ENCODE measurements around the gene MYH11.

MYH11 gene

DNA sequence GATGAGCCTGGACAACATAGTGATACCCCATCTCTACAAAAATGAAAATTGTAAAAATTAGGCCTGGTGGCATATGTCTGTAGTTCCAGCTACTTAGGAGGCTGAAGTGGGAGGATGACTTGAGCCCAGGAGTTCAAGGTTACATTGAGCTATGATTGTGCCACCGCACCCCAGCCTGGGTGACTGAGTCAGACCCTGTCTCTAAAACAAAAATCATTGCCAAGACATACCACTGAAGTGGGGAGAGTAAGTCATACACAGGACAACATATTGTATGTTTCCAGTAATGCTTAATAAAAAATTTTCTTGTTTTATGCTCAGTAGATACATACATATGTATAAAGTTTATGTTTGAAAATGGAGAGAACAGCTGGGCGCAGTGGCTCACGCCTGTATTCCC lies 167.5 kb downstream of the MYH11 start:
- DNase-seq (ENCODE audit: low read depth) = peak; percentile 36
- H3K4me3 ChIP-seq (ENCODE audit: control insufficient read depth, low read depth, low read length) = no peak overlapping the region
- no peak for TF ChIP-seq CTCF (conservative IDR thresholded peaks at IDR 0.05; ENCODE audit: control insufficient read depth, insufficient read depth, low read depth, low read length)

DNA sequence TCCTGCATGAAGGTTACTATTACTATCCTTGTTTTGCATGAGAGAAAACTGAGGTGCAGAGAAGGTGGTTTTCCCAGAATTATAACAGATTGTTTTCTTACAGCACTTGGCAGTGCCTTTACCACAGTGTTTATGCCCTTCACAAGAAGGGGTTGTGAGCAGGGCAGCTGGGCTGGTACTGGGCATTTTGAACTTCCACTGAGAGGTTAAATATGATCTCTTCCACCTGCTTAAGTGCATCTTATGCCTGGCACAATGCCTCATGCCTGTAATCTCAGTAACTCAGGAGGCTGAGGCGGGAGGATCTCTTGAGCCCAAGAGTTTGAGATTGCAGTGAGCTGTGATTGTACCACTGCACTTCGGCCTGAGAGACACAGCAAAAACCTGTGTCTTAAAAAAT lies 170.5 kb downstream of the MYH11 start:
- no peak for DNase-seq (ENCODE audit: low read depth)

GRCh38 chr16:15682105-15682570 lies 174.7 kb downstream of the MYH11 start:
- peak; percentile 84 for DNase-seq (ENCODE audit: low read depth)
- TF ChIP-seq CTCF (conservative IDR thresholded peaks at IDR 0.05; ENCODE audit: control insufficient read depth, insufficient read depth, low read depth, low read length) = peak; percentile 69
- H3K4me3 ChIP-seq (ENCODE audit: control insufficient read depth, low read depth, low read length) = no peak overlapping the region

More for the DNA sequence above, 170.5 kb downstream of the MYH11 start:
- H3K4me3 ChIP-seq (ENCODE audit: control insufficient read depth, low read depth, low read length) = no peak overlapping the region
- TF ChIP-seq CTCF (conservative IDR thresholded peaks at IDR 0.05; ENCODE audit: control insufficient read depth, insufficient read depth, low read depth, low read length) = no peak

DNA sequence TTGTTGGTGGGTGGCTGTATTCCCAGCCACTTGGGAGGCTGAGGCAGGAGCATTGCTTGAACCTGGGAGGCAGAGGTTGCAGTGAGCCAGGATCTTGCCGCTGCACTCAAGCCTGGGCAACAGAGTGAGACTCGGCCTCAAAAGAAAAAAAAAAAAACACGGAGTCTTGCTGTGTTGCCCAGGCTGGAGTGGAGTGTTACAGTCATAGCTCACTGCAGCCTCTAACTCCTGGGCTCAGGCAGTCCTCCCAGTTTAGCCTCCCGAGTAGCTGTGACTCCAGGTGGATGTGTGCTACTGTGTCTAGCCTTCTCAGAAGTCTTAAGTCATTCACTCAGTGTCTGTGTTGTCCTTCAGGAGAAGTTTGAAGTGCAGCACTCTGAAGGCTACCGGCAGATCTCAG lies 179.4 kb downstream of the MYH11 start:
- no peak for TF ChIP-seq CTCF (conservative IDR thresholded peaks at IDR 0.05; ENCODE audit: control insufficient read depth, insufficient read depth, low read depth, low read length)
- DNase-seq (ENCODE audit: low read depth) = no peak
- H3K4me3 ChIP-seq (ENCODE audit: control insufficient read depth, low read depth, low read length) = no peak overlapping the region

GRCh38 chr16:15676506-15676905 lies 180.3 kb downstream of the MYH11 start:
- H3K4me3 ChIP-seq (ENCODE audit: control insufficient read depth, low read depth, low read length) = no peak overlapping the region
- no peak for TF ChIP-seq CTCF (conservative IDR thresholded peaks at IDR 0.05; ENCODE audit: control insufficient read depth, insufficient read depth, low read depth, low read length)
- no peak for DNase-seq (ENCODE audit: low read depth)

DNA sequence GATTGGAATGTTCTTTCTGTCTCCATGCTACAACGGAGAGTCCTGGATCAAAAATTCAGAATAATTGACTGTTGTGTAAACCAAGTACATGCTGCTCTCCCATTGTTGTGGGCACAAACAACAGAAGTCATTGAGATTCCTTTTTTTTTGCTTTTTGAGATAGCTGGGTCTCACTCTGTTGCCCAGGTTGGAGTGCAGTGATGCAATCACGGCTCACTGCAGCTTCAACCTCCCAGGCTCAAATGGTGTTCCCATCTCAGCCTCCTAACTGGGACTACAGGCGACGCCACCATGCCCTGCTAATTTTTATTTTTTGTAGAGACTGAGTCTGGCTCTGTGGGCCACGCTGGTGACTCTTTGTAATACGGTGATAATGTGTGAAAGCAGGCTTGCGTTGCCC lies 182.3 kb downstream of the MYH11 start:
- DNase-seq (ENCODE audit: low read depth) = no peak
- H3K4me3 ChIP-seq (ENCODE audit: control insufficient read depth, low read depth, low read length) = no peak overlapping the region
- no peak for TF ChIP-seq CTCF (conservative IDR thresholded peaks at IDR 0.05; ENCODE audit: control insufficient read depth, insufficient read depth, low read depth, low read length)

Measured in fibroblast of mammary gland (primary cell).